Stimulated activated naive CD4-positive, alpha-beta T cell treated with Interleukin-2 at 50 U/mL for 16 hours (primary cell): Measurements from ENCODE around the gene DCD.
A peak's percentile ranks its signal among the peaks of the same experiment; 100 is the strongest.

Experiments
- DNase-seq: peaks from one replicate; lab custom pipeline; 2025; lab: John Stamatoyannopoulos, UW

The DCD gene

GRCh38 chr12:54606556-54606955, 41.6 kb downstream of the DCD start:
- DNase-seq = no peak

- DNase-seq = no peak
Observed at GRCh38 chr12:54605138-54605970, 42.8 kb downstream of the DCD start.

- DNase-seq = no peak
Observed at GRCh38 chr12:54604436-54604835, 43.7 kb downstream of the DCD start.

GRCh38 chr12:54603872-54604271, 44.3 kb downstream of the DCD start:
- DNase-seq = no peak

DNA sequence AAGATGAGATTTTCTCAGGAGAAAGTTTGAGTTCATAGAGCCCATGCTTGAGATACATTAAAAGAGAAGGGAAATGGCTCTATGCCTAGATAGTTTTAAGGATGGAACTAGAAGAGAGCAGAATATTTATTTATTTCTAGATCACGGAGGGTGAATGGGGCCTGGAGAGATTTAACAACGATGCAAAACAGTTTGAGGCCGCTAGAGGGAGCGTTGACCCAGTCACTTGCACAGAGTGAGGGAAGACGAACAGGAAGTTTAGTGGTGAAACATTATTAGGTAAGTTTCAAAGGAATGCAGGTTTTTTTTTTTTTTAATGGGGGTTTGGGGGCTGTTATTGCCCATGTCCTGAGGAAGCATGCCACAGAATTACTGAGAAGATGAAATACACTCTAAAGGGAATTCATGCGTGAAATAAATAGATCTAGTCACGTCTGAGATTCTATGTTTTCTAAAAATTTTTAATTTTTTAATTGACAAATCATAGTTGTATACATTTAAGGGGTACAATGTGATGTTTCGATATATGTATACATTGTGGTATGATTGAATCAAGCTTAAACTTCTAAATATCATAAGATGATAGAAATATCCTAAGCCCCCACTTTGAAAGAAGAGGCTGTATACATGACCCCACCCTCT, 44.9 kb downstream of the DCD start:
- peak; percentile 48 for DNase-seq

GRCh38 chr12:54602661-54603060, 45.5 kb downstream of the DCD start:
- DNase-seq = no peak

DNA sequence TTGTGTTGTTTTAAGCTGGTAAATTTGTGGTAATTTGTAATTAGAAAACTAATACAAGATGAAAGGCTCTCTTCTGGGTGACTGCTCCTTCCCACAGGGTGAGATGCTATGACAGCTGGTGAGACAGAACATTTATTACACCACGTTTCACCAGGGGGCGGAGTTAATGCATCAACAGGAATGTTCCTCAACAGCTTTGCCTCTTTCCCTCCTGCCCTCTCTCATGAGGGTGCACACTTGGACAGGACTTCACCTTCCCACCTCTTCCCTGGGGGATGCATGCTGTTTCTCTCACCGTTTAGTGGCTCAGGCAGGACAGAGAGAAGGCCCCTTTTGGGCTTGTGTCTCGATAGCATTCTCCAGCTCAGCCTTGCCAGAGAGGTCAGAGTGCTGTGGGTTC, 46.3 kb downstream of the DCD start:
- DNase-seq = no peak

- no peak for DNase-seq
Observed at GRCh38 chr12:54598970-54599369, 49.2 kb downstream of the DCD start.

- DNase-seq = peak; percentile 26
Observed at GRCh38 chr12:54596526-54596946, 51.6 kb downstream of the DCD start.

GRCh38 chr12:54595471-54595870, 52.7 kb downstream of the DCD start:
- DNase-seq = no peak
